ENCODE data around the gene OR2T11. TPM values are rescaled to one million over a fixed set of nuclear protein-coding genes. Genes with fewer than 3 reads are reported as not detected.
"Not testable (repeated sequence)": the region's sequence is repeated elsewhere in the genome, so short reads cannot be mapped to it uniquely, and the experiment has no call there.

OR2T11 gene
- total RNA-seq, 1 experiment from 2014 or later, result not detected

DNA sequence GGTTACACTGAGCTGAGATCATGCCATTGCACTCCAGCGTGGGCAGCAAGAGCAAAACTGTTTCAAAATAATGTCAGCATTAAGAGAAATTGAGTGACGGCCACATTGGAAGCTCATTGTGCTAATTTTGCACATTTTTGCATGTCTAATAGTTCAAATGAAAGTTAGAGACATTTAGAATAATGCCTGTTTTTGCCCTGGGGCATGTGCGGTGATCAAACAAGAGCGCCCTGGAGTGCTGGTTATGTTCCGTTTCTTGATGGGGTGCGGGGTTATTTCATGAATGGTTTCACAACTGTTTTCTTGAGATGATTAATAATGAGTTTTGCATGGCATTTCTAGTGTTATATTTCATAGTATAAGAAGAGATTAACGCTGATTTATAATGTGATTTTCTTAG lies 13.1 kb downstream of the OR2T11 start:
- DNase-seq (ENCODE audit: extremely low read depth, low read depth), result no peak

- peak; percentile 28 for DNase-seq (ENCODE audit: extremely low read depth, low read depth)
Observed at GRCh38 chr1:248618878-248619277, 16.0 kb downstream of the OR2T11 start.

DNA sequence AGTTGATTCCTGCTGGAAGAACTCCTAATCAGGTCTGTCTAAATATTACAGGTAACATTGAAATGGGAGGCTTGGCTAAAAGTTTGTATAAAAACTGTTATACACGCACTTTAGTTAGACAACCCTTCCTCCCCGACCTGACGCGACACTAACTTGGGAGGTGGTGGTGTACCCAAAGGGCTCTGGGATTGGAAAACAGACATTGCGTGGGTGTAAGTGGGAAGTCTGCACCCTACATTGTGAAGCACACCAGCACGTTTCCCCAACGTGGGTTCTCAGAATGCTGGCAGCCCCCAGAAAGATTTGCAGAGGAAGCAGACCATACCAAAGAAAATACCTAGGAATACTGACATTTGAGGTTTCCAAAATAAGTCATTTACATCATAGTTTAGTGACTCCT lies 16.8 kb downstream of the OR2T11 start:
- no peak for DNase-seq (ENCODE audit: extremely low read depth, low read depth)

- no peak for DNase-seq (ENCODE audit: extremely low read depth, low read depth)
Observed at GRCh38 chr1:248613742-248614141, 21.1 kb downstream of the OR2T11 start.

GRCh38 chr1:248611883-248612414 lies 22.9 kb downstream of the OR2T11 start:
- DNase-seq (ENCODE audit: extremely low read depth, low read depth), result no peak

DNA sequence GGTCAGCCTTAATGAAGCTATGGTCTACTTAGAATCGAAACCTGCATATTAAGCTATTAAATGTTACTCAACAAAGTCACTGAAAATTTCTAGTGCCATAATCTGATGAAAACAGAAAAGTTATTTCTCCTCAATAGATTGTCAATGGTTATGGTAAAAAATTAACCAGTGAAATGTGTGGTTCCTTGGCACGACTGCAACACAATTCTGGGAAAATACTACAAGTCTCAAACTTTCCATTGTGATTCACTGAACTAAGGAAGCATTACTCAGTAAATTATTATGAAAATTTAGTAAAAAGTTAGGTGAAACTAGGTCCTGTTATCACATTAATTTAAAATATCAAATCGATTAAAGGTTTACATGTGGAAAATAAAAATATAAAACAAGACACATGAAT lies 24.6 kb downstream of the OR2T11 start:
- no peak for DNase-seq (ENCODE audit: extremely low read depth, low read depth)

GRCh38 chr1:248599396-248599795 lies 35.5 kb downstream of the OR2T11 start:
- no peak for DNase-seq (ENCODE audit: extremely low read depth, low read depth)

GRCh38 chr1:248597589-248597988 lies 37.3 kb downstream of the OR2T11 start, which contains the start of gene OR2T10:
Gene OR2T10 (minus strand): TSS chr1:248597700. CDS start chr1:248593768, 3,932 bp downstream.
- no peak for DNase-seq (ENCODE audit: extremely low read depth, low read depth)

DNA sequence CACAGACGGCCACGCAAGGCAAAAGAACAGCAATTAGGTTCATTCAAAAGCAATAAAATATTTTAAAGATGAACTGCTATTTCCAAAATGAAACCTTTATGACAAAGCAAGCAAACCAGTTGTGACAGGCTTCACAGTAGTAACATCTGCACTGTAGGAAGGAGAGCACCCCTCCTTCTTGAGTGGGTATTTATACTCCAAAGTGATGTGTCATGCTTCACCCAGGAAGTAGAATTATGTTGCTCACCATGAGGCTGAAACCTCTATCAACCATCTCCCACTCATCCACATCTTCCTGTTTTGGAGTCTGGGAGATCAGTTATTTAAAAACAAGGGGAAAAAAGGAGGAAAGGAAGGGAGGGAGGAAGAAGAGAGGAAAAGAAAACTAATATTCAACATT lies 38.3 kb downstream of the OR2T11 start:
- DNase-seq (ENCODE audit: extremely low read depth, low read depth), result no peak

GRCh38 chr1:248593226-248593625 lies 41.7 kb downstream of the OR2T11 start:
- no peak for DNase-seq (ENCODE audit: extremely low read depth, low read depth)

GRCh38 chr1:248592655-248593054 lies 42.2 kb downstream of the OR2T11 start:
- DNase-seq (ENCODE audit: extremely low read depth, low read depth), result no peak

GRCh38 chr1:248590055-248590454 lies 44.8 kb downstream of the OR2T11 start:
- no peak for DNase-seq (ENCODE audit: extremely low read depth, low read depth)

GRCh38 chr1:248589334-248589733 lies 45.6 kb downstream of the OR2T11 start:
- no peak for DNase-seq (ENCODE audit: extremely low read depth, low read depth)

GRCh38 chr1:248585266-248585665 lies 49.6 kb downstream of the OR2T11 start:
- DNase-seq (ENCODE audit: extremely low read depth, low read depth), result no peak

DNA sequence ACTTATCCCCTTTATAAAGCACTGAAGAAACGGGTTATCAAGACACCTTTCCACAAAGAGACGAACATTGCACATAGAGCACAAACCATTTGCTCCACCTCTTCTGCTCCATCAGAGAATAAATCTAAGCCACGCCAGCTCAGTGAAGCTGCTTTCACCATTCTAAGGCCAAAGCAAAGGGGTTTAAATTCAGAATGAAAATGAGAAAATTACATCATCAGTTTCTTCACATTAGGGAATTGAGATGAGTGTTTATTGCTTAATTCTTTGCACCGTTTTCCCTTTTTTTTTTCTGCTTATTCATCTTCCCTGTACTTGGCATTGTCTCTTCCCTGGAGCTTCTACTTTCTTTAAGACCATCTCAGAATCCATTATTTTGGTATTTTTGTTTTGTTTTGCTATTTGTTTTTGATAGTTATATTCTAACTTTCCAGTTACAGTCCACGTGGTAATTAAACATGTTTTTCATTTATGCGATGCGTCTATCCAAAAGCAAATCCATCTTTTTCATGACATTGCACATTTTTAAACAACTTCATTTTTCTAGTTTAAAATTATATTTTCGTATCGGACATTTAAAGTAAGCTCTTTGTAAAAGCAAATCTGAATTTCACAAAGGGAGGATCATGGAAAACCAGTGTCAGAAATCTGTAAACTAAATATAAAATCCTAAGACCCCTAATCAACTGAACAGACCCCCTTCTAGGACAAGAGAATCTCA lies 58.5 kb downstream of the OR2T11 start:
- no peak for DNase-seq (ENCODE audit: extremely low read depth, low read depth)

DNA sequence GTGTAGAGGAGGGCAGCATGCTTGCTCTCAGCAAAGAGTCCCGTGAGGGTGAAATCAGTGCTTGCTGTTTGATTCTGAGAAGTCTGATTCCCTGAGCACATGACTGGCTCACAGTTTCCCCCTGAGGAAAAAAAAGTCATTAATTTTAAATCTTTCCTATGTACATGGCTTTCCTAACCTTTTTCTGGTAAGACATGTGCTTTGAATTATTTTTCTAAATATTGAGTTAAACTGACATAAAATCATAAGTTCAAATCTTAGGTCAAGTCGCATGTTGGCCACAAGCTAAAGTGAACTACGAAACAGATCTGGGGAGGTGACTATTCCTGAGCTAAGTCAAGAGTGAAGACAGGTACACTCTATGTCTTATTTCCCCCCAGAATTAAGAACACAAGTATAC lies 60.2 kb downstream of the OR2T11 start, which contains the start of gene OR2T34:
OR2T34 (minus strand) TSS at position 101 of the 400 bp plus-strand sequence; CDS start at position 101, 0 bp downstream.
- DNase-seq (ENCODE audit: extremely low read depth, low read depth), result not testable (repeated sequence)

DNA sequence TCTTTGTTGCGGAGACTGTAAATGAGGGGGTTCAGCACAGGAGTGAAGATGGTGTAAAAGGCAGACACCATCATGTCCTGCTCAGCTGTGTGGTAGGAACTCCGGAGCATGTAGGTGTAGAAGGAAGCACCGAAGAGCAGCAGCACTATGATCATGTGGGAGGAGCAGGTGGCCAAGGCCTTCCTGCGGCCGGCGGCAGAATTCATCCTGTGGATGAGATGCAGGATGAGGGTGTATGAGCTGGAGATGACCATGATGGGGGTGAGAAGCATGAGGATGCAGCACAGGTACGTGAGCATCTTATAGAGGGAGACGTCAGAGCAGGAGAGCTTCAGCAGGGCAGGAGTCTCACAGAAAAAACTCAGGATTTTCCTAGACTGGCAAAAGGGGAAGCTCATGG lies 61.0 kb downstream of the OR2T11 start:
- DNase-seq (ENCODE audit: extremely low read depth, low read depth), result not testable (repeated sequence)

Small RNA genes lying within 50 kb of the gene (small RNA-seq; reads per million reads assigned to genes)
- 0 reads per million in 2 experiments for gene RF00019

Other genes starting within 250 kb of the OR2T11 start
- not detected in 2 replicates for gene OR2T1, start 232.0 kb downstream of the OR2T11 start, total RNA-seq (2014; rRNA removed; shearing (Covaris generic))
- not detected in 2 replicates for gene OR2T2, start 189.5 kb downstream of the OR2T11 start, total RNA-seq (2014; rRNA removed; shearing (Covaris generic))
- gene OR2T3, start 161.7 kb downstream of the OR2T11 start, total RNA-seq (2014; rRNA removed; shearing (Covaris generic)), result not detected in 2 replicates
- not detected in 2 replicates for gene OR2T5, start 146.5 kb downstream of the OR2T11 start, total RNA-seq (2014; rRNA removed; shearing (Covaris generic))
- gene OR2G6, start 127.0 kb downstream of the OR2T11 start, total RNA-seq (2014; rRNA removed; shearing (Covaris generic)), result not detected in 2 replicates
- gene OR2T29, start 72.3 kb downstream of the OR2T11 start, total RNA-seq (2014; rRNA removed; shearing (Covaris generic)), result not detected in 2 replicates
- gene OR2T34, start 60.3 kb downstream of the OR2T11 start, total RNA-seq (2014; rRNA removed; shearing (Covaris generic)), result not detected in 2 replicates
- not detected in 2 replicates for gene OR2T10, start 37.4 kb downstream of the OR2T11 start, total RNA-seq (2014; rRNA removed; shearing (Covaris generic))
- gene OR2T35, start 10.2 kb upstream of the OR2T11 start, total RNA-seq (2014; rRNA removed; shearing (Covaris generic)), result not detected in 2 replicates
- not detected in 2 replicates for gene OR2T27, start 20.4 kb upstream of the OR2T11 start, total RNA-seq (2014; rRNA removed; shearing (Covaris generic))
- gene OR14I1, start 67.7 kb upstream of the OR2T11 start, total RNA-seq (2014; rRNA removed; shearing (Covaris generic)), result not detected in 2 replicates
- not detected in 2 replicates for gene LYPD8, start 120.7 kb upstream of the OR2T11 start, total RNA-seq (2014; rRNA removed; shearing (Covaris generic))
- gene SH3BP5L, start 190.8 kb upstream of the OR2T11 start, total RNA-seq (2014; rRNA removed; shearing (Covaris generic)), result 20.5 and 23.6 TPM in 2 replicates
- 33.0 and 38.6 TPM in 2 replicates for gene ZNF672, start 203.1 kb upstream of the OR2T11 start, total RNA-seq (2014; rRNA removed; shearing (Covaris generic))
- gene ZNF692, start 224.0 kb upstream of the OR2T11 start, total RNA-seq (2014; rRNA removed; shearing (Covaris generic)), result 34.6 and 40.2 TPM in 2 replicates

Measured in NCI-H460 (cell line).